NCI-H510A (cell line): Measurements from ENCODE around the gene SAP130.
"Not testable (repeated sequence)": the region's sequence is repeated elsewhere in the genome, so short reads cannot be mapped to it uniquely, and the experiment has no call there.

Experiments
- DNase-seq: peaks from one replicate; lab custom pipeline; 2025; lab: John Stamatoyannopoulos, UW

The SAP130 gene

DNA sequence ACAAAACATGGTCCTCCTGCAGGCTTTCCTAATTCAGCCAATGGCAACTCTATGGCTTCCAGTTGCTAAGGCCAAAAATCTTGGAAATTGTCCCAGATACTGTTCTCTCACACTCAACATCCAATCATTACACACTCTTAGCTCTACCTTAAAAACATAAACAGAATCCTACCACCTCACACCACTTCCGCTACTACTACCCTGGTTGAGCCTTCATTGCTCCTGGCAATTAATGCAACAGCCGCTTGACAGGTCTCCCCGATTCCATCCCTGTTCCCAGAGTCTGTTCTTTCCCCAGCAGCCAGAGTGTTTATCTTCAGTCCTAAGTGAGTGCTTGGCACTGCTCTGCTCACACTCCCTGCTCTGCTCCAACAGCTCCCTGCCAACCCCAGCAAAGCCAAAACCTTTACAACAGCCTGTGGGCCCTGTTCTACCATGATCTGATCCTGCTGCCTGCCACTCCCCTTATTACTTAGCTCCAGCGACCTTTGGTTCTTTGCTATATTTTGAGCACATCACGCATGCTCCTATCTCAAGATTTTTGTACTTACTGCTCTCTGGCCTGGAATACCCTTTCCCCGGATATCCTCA lies 74.6 kb downstream of the SAP130 start:
- no peak for DNase-seq

DNA sequence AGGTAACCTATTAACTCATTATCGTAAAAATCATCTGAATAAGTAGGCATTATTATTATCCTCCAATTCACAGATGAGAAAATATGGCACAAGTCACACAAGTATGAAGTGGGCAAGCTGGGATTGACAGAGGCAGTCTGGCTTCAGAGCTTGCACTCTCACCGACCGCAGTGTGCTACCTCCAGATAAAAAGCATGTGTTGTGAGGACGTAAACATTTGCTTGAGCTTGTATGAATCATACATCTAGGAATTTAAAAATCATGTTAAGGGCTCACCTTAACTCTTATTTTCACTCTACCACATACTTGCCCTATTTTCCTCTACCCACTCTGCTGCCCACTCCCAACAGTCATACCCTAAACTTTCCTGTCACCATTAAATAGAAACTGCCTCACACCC lies 76.8 kb downstream of the SAP130 start:
- DNase-seq, result no peak

DNA sequence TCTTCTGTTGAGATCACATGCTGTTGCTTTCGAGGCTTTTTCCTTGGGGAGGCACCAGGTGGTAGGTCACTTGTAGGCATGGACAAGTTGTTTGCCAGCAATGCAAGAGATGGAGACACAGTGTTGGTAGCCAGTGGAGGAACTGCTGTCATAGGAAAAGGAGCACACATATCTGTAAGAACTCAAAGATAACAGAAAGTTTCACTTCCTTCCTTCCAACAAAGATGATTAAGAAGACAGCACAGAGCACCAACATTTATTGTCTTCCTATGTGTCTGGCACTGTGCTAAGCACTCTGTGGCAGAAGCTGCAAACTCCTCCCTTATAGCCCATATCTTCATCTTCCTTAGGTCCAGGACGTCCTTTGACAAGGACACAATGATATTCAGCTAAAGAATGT lies 77.6 kb downstream of the SAP130 start:
- no peak for DNase-seq

DNA sequence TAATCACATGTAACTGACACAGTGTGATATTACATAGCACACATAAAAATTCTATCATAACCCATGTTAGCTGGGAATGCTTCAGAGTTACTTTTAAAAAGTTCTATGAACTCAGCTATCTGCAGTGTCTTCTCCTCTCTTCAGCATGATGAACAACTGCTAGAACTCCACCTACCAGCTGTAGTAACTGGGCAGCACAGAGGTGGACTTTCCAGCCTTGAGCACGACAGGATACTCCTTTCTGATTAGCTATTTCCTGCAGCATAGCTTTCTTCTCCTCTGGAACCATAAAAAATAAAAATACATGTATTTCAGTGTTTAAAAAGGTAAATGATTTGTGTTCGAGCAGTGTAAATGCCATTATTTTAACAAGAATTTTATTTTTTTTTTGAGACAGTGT lies 82.6 kb downstream of the SAP130 start:
- no peak for DNase-seq

DNA sequence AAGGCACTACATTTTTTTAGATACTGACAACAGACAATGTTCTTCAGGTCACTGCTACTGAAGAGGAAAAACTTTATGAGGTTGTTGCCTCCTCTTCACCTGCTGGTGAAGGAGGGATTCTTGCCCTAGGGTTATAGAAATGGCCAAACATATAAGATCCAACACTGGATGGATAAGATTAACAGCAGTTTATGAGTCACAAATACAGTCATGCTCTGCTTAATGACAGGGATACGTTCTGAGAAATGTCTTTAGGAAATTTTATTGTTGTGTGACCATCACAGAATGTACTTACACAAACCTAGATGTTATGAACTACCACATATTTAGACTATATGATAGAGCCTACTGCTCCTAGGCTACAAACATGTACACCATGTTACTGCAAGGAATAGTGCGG lies 84.7 kb downstream of the SAP130 start:
- DNase-seq, result no peak

DNA sequence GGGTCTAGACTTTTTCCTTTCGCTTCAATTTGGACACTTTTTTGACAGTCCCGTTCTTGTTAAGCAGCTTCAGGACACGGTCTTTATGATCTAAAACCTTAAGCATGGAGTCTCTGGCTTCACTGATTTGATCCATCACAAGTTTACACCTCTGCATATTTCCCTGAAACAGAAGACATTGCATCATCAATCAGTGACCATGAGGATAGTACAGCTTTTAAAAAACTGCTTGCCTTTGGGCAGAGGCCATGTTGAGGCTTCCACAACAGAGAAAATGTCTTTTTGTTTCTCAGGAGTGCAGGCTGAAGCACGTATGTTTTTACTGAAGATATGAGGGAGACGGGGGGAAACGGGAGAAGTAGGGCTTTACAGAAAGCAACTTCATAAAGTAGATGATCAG lies 85.9 kb downstream of the SAP130 start:
- no peak for DNase-seq

DNA sequence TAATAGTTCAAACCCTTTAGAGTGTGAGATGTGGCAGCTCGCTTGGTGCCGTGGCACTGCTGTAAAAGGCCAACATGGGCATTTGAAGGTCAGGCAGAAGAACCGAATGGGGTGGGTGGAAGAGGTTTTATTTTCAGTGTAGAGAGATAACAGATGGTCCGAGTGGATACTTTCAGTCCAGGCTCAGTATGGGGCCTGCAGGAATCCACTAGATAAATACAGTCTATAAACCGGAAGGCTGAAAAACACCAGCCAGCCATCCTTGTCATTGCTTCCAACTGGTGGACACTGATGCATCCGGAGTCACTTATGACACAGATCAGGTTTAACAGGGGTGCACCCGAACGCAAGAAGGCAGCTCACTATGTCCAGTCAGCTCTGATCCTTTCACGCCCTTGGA lies 86.4 kb downstream of the SAP130 start:
- no peak for DNase-seq

DNA sequence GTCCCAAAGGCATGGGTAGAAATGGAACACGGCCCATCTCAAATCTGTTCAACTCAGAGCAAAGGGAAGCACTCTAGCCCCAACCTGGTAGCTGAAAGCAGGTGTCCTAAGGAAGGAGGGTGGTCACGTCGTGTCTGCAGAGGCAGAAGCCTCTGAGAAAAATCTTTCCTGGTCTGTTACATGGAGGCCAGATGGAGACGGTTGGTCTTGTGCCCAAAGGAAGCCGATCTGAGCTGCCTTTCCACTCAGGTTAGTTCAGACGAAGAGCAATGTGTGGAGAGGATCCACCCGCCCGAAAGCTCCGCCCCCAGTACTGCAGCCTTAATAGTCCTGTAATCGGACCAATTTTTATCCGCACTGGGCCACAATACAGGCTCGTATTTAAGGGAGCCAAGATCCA lies 87.2 kb downstream of the SAP130 start:
- no peak for DNase-seq

DNA sequence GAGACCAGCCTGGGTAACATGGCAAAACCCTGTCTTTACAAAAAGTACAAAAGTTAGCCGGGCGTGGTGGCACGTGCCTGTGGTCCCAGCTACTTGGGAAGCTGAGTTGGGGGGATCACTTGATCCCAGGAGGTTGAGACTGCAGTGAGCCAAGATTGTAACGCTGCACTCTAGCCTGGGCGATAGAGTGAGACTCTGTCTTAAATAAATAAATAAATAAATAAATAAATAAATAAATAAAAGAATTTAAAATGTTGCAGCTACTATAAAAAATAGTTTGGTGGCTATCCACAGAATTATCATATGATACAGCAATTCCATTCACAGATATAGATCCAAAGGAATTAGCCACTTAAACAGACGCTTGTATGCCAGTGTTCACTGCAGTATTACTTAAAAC lies 92.5 kb downstream of the SAP130 start:
- DNase-seq, result no peak

DNA sequence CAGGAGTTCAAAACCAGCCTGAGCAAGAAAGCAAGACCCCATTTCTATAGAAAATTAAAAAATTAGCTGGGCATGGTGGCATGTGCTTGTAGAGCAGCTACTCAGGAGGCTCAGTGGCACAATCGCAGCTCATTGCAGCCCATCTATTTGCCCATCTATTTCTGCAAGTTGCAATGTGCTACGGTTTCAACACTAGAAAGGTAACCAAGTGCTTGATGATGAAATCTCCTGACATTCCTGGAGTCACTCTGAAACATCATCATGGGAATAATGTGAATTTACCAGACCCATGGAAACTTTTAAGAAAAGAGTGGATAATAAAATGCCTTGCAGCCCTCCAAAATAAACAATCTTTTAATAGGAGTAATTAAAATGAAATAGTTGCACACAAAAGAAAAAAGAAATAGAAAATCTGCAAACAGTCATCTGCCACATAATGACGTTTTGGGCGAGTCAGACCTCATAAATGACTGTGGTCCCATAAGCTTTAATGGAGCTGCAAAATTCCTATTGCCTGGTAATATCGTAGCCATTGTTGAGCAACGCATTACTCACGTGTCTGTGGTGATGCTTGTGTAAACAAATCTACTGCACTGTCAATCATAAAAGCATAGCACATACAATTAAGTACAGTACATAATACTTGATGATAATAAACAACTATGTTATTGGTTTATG lies 95.5 kb downstream of the SAP130 start:
- no peak for DNase-seq

DNA sequence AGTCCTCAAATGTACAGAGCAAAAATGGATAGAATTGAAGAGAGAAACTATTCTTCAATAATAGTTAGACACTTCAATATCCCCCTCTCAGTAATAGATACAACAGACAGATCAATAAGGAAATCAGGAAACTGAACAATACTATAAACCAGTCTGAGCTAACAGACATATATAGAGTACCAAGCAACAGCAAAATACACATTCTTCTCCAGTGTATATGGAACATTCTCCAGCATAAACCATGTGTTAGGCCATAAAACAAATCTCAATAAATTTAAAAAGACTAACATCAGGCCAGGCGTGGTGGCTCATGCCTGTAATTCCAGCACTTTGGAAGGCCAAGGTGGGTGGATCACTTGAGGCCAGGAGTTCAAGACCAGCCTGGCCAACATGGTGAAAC lies 98.4 kb downstream of the SAP130 start:
- DNase-seq, result no peak

DNA sequence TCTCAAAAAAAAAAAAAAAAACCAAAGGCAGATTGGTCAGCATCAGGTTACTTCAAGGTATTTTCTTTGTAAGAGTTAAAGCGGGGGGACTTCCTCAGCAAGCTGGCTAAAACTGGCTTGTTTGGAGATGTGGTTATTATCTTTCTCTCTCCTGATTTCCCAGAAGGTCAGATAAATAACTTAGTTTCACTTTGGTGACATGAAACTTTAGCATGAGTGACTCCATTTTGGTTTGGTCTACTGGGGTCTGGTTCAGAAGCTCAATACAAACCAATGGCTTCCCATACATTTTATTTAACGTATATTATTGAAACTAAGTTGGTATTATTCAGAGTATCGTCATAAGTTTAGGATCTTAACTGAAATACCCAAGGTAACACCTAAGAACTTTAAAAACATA lies 100.5 kb downstream of the SAP130 start:
- DNase-seq, result no peak

DNA sequence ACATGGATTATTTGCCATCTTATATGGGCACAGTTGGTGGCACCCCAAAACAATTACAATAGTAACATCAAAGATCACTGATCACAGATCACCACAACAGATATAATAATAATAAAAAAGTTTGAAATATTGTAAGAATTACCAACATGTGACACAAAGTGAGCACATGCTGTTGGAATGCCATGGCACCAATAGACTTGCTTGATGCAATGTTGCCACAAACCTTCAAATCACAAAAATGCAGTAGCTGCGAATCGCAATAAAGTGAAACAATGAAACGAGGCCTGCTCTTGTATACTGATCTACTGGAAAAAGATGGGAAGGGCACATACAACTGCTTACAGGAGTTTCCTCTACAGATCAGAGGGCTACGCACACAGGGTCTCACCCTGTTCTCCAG lies 109.9 kb downstream of the SAP130 start:
- no peak for DNase-seq

DNA sequence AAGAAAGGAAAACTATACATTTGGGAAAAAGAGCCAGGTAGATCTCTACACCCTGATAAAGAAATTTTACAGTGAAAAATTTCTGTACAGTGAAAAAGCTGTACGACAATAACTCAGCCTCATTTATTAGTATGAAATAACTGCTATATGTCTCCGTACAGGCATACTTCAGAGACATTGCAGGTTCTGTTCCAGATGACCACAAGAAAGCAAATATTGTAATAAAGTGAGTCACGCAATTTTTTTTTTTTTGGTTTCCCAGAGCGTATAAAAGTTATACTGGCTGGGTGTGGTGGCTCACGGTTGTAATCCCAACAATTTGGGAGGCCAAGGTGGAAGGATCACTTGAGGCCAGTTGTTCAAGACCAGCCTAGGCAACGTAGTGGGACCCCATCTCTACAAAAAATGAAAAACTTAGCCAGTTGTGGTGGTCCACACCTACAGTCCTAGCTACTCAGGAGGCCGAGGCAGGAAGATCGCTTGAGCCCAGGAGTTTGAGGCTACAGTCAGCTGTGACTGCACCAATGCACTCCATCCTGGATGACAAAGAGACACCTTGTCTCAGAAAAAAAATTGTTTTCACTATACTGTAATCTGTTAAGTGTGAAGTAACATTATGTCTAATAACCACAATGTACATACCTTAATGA lies 113.9 kb downstream of the SAP130 start:
- DNase-seq, result no peak

DNA sequence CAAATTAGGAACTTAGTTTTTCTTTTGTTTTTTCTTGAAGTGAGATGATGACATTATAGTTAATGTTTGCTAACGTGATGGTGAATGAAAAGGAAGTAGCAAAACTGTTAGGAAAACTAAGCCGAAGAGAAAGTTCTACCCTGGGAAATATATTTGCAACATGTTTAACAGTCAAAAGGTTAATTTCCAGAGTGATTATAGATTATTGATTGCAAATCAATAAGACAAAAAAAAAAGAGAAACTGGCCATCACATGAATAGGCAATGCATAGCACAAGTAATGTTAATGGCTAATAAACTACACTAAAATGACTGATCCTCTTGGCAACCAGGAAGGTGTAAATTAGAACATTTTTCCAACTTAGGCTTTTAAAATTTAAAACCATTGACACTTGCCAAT lies 116.1 kb downstream of the SAP130 start:
- DNase-seq, result no peak

DNA sequence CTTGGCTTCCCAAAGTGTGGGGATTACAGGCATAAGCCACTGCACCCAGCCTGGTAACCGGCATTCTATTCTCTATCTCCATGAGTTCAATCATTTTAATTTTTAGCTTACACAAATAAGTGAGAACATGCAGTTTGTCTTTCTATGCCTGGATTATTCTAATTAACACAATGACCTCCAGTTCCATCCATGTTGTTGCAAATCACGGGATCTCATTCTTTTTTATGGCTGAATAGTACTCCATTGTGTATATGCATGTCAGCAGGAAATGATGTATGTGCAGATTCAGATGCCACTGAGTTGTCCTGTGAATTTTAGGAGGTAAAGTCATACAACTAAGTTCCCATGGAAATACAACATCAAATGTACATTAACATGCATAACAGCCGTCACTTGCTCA lies 117.4 kb downstream of the SAP130 start:
- no peak for DNase-seq

DNA sequence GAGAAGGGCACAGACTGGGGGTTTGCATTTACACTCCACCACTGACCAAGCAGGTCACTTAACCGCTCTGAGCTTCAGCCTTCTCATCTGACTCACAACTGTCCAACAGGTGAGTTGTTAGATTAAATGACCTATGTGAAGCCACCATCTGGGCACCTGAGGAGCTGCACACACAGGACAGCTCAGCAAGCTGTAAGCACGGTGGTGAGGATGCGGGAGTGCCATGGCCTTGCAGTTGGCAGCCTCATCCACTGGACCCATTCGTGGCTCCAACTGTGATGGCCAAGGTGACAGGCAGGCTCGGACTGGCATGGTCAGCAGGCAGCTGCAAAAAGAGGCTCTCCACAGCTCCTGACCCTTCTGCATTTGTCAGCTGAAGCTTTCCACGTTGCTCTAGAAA lies 118.8 kb downstream of the SAP130 start:
- DNase-seq, result no peak

DNA sequence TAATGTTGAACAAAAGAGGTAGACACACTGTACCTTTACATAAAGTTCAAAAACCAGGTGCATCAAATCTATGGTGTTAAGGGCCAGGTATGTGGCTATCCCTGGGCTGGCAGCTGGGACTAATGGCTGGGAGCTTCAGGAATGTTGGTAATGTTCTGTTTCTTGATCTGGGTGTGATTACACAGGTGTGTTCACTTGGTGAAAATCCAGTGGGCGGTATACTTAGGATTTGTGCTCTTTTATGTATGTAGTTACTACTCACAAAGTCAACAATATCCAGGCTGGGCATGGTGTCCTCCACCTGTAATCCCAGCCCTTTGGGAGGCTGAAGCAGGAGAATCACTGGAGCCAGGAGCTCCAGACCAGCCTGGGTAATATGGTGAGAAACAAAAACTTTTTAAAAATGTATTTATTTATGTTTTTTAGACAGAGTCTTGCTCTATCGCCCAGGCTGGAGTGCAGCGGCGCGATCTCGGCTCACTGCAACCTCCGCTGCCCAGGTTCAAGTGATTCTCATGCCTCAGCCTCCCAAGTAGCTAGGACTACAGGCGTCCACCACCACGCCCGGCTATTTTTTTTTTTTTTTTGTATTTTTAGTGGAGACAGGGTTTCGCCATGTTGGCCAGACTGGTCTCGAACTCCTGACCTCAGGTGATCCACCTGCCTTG lies 120.0 kb downstream of the SAP130 start:
- DNase-seq, result not testable (repeated sequence)

DNA sequence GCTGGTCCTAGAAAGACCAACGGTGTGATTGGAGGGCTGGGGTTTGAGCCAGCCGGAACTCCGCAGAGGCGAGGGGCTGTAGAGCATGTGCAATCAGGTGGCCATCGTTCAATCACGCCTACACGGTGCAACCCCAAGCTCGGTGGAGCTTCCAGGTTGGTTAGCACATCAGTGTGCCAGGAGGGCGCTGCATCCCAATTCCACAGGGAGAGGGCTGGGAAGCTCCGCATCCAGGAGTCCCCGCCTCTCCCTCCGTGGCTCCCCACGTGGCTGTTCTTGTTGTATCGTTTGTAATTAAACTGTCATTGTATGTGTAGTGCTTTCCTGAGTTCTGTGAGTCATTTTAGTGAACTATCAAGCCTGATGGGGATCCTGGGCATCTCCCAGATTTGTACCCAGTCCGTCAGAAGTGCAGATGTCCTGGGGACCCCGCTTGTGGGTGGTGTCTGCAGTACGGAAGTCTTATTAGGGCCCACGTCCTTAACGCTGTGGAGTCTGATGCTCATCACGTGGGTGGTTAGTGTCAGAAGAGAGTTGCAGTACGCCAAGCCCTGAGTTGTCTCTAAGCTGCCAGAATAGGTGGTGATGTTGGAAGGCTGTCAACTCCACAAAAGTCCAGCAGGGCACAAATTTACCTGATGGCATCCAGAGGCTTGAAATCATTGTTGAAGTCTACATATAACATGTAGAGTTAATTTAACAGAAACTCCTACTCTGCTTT lies 121.5 kb downstream of the SAP130 start:
- no peak for DNase-seq

DNA sequence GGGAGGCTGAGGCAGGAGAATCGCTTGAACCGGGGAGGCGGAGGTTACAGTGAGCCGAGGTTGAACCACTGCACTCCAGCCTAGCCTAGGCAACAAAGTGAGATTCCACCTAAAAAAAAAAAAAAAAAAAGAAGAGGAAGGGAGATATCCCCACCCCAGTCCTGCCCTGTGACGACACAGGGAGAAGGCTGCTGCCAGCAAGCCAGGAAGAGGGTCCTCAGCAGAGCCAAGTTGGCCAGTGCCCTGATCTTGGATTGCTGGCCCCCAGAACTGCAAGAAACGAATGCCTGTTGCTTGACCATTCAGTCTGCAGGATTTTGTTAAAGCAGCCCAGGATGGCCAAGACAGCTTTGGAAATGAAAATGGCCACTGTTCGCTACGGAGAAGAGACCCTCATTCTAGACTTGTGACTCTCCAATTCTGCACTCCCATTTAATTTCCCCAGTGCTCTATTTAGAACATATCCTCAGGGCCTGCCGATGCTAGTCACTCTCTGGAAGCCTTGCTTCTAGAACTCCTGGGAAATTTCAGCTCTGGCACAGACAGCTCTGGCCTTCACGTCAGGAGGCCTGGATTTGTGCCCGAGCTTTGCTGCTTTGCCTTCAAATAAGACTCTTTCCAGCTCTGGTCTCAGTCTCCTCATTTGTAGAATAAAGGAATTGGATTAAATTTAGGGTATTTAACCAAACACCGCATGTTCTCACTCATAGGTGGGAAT lies 126.4 kb downstream of the SAP130 start:
- no peak for DNase-seq

DNA sequence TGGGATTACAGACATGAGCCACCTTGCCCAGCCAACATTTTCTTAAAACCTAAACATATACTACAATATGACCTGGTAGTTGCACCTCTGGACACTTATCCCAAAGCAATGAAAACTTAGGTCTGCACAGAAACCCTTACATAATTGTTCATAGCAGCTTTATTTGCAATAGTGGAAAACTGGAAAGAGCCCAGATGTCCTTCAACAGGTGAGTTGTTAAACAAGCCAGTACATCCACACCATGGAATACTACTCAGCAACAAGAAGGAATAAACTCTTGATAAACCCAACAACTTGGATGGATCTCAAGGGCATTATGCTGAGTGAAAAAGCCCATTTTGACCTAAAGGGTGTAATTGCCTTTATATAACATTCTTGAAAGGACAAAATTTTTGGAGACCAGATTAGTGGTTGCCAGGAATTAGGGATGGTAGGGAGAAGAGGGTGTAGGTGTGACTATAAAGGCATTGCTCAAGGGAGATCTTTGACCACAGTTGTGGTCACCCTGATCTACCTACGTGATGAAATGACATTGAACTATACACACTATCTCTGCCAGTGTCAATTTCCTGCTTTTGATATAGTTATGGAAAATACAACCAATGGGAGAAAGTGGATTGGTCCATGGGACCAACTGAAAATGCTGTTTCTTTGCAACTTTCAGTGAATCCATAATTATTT lies 130.2 kb downstream of the SAP130 start:
- no peak for DNase-seq
